CD4-positive, alpha-beta T cell (primary cell): ENCODE measurements around the gene PLK3. TPM values are rescaled to one million over a fixed set of nuclear protein-coding genes. Genes with fewer than 3 reads are reported as not detected.
"Not testable (repeated sequence)": the region's sequence is repeated elsewhere in the genome, so short reads cannot be mapped to it uniquely, and the experiment has no call there.

Experiments
- ATAC-seq: fragments of 200-7000 bp; cut with Tn5 transposase; one replicate; pipeline ENCODE4 v1.10.0; 2022; ENCODE audit warnings: mild to moderate bottlenecking; ENCODE audit not compliant: poor library complexity
- CTCF ChIA-PET: fragments of 350-600 bp; sonication (Branson Sonifier 250); formaldehyde crosslinking; loops from one replicate; lab custom pipeline; 2021; ENCODE audit warnings: antibody characterized with exemption, inconsistent platforms; lab: Charles Lee
- POLR2A ChIA-PET: fragments of 350-600 bp; sonication (Branson Sonifier 250); formaldehyde crosslinking; loops from one replicate; lab custom pipeline; 2021; ENCODE audit warnings: antibody characterized with exemption, inconsistent platforms; lab: Charles Lee
- DNase-seq, 14 experiments: peaks; one replicate each; pipeline ENCODE4 v3.0.0-alpha.2; 2013 to 2020; ENCODE audit warnings: mixed read lengths in 2 of 14
- H3K27ac ChIP-seq, 2 donors: one replicate each; pipeline versions ENCODE4 v1.5.1 to v1.7.0; 2013; ENCODE audit warnings: low read length in 2 of 2, low read depth in 1 of 2, mild to moderate bottlenecking in 1 of 2
- H3K27me3 ChIP-seq, 2 experiments: 1 replicate in 1 of 2; 2 replicates in 1 of 2; pipeline versions ENCODE4 v1.6.1 to v1.7.0; 2013; ENCODE audit warnings: low read length in 2 of 2, control low read depth in 1 of 2, mild to moderate bottlenecking in 1 of 2, moderate library complexity in 1 of 2; ENCODE audit not compliant: insufficient read depth in 2 of 2, control insufficient read depth in 1 of 2
- H3K36me3 ChIP-seq: one replicate; pipeline ENCODE4 v1.6.1; 2013; ENCODE audit warnings: low read length, control low read depth; ENCODE audit not compliant: insufficient read depth
- H3K4me1 ChIP-seq: one replicate; pipeline ENCODE4 v1.6.1; 2013; ENCODE audit warnings: low read length, control low read depth; ENCODE audit not compliant: insufficient read depth
- H3K4me3 ChIP-seq: one replicate; pipeline ENCODE4 v1.5.1; 2013; ENCODE audit warnings: mild to moderate bottlenecking, low read length, moderate library complexity
- H3K9me3 ChIP-seq, 2 experiments: 1 replicate in 1 of 2; 2 replicates in 1 of 2; pipeline versions ENCODE4 v1.6.1 to v1.7.0; 2013; ENCODE audit warnings: low read length in 2 of 2, mild to moderate bottlenecking in 2 of 2, control low read depth in 1 of 2, moderate library complexity in 1 of 2; ENCODE audit not compliant: control insufficient read depth in 1 of 2, insufficient read depth in 1 of 2
- H3K27ac Mint-ChIP-seq: one replicate; pipeline ENCODE4 v1.8.0; 2020; ENCODE audit warnings: mixed read lengths
- H3K27me3 Mint-ChIP-seq: one replicate; pipeline ENCODE4 v1.8.0; 2021; ENCODE audit warnings: mixed read lengths
- H3K36me3 Mint-ChIP-seq: one replicate; pipeline ENCODE4 v1.8.0; 2021; ENCODE audit warnings: low read depth, mixed read lengths
- H3K4me1 Mint-ChIP-seq: one replicate; pipeline ENCODE4 v1.8.0; 2021; ENCODE audit warnings: low read depth, mixed read lengths
- H3K4me3 Mint-ChIP-seq: one replicate; pipeline ENCODE4 v1.8.0; 2020; ENCODE audit warnings: mild to moderate bottlenecking, mixed read lengths
- H3K9me3 Mint-ChIP-seq: one replicate; pipeline ENCODE4 v1.8.0; 2020; ENCODE audit warnings: mixed read lengths
- intact Hi-C, 2 experiments: fragments of 100-400 bp; cut with DNase I in 1 of 2; cut with micrococcal nuclease in 1 of 2; formaldehyde crosslinking; loops; one replicate each; pipeline versions ENCODE4 v1.15.1 to v1.9.0; 2023 to 2025; cut with DNase I, micrococcal nuclease
- total RNA-seq, 174 experiments: library from RNA in 2 of 174; stranded (reverse) in 2 of 174; gene quantifications; one replicate each; pipeline ENCODE4 v1.2.3 and lab custom pipeline; 2021 to 2026
- TF ChIP-seq, protein P1 (sequence below): fragments of 200-600 bp; IDR thresholded peaks from one replicate; pipeline ENCODE4 v1.8.0; 2022; ENCODE audit warnings: antibody characterized with exemption, mild to moderate bottlenecking

PLK3 gene
- total RNA-seq, 2 experiments from 2014 or later = 794 TPM

DNA sequence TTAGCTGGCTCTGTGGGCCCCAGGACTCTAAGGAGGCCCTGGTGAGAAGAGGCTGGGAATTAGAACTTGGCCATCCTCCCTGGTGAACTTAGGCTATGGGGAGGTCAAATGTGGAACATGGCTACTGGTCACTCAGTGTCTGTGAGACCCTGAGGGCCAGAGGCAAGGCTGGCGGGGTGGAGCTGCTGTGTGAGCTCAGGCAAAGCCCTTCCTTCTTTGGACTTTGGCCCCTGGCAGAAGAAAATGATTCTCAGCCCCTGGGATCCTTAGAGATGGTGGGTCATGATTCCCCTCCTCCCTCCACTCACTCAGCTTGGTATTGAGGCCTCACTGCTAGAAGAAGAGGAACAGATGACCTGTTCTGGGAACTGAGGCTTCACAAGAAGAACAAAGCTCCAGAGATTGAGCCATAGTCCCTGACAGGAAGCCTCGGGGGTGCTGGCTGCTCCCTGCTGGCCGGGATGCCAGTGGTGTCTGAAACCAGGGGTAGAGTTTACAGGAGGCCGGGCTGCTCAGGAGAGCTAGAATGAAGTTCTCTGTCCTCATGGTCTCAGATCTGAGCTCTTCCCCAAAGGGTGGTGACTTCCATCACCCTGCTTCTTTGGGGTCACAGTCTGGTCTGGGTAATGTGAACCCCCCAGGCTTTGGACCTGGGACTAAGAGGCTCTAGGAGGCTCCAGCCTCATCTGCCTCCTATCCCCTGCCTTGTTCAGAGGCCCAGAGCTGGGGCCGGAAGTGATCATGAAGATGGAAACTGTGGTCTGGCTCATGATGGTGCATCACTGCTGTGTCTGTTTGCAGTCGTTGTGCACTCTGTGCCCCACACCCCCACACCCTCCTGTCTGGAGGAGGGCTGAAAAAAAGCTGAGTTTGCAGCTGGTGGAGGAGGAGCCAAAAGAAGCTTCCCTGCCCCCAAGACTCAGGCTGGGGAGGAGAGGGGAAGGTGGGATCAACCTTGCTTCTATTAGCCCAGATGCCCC is 9.1 kb downstream of the PLK3 start:
- intact Hi-C loops = loop anchor here (1.0 to 10.0 kb wide), 4 partner anchors 10 to 776 kb away; partner anchors contain the start of genes NASP (in 2 of the 2), EIF2B3 (in 1 of the 2), HECTD3 (in 1 of the 2) and UROD (in 1 of the 2)
- peak; percentile 79 to 96 (median 86) for DNase-seq

DNA sequence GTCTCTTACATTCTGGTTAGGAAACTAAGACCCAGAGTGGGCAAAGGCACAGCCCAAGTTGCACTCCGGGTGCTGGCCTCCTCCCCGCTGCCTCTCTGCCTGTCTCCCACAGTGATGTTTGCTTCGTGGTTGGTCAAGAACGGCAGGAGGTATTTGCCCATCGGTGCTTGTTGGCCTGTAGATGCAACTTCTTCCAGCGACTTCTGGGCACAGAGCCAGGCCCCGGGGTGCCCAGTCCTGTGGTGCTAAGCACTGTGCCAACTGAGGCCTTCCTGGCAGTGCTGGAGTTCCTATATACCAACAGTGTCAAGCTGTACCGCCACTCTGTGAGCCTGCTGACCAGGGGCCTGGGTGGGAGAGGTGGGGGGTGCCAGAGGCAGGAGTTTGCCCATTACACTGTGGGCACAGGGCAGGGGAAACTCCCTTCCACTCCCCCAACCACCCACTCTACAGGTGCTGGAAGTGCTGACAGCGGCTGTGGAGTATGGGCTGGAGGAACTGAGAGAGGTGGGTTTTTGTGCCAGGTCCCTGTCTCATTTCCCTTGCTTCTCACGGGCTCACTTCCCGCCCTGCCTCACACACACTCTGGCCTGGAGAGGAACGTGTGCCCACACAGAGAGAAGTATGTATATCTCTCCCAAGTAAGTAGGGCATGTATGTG is 10.1 kb downstream of the PLK3 start:
- ATAC-seq = no peak
- Mint-ChIP-seq H3K4me3 (peak overlapping the region; percentile 83), H3K27ac (peak overlapping the region; percentile 99), H3K36me3 (peaks cover 41% of the 10 kb centered on the region), H3K27me3 (peaks cover 4% of the 10 kb centered on the region), H3K4me1 (peaks cover 74% of the 10 kb centered on the region), H3K9me3 (no peaks in the 10 kb centered on the region)
- DNase-seq = peak in 6 of 14 experiments; percentile 23 to 70 (median 50)
- H3K27me3 ChIP-seq = no peaks in the 10 kb centered on the region
- CTCF ChIA-PET = interaction anchor here (1.0 to 6.5 kb wide), 5 partner anchors 10 to 81 kb away, joined by 3 to 57 read pairs (median 7); partner anchors contain the start of gene PLK3
- H3K36me3 ChIP-seq = peaks cover 17% of the 10 kb centered on the region
- POLR2A ChIA-PET = interaction anchor here (1.4 to 16.3 kb wide), 13 partner anchors 9 to 690 kb away, joined by 3 to 599 read pairs (median 17); partner anchors contain the start of genes BEST4, CCDC163, EIF2B3 and HECTD3
- H3K9me3 ChIP-seq = peaks cover 0 to 4% of the 10 kb centered on the region in 2 experiments
- TF ChIP-seq, protein P1, sequence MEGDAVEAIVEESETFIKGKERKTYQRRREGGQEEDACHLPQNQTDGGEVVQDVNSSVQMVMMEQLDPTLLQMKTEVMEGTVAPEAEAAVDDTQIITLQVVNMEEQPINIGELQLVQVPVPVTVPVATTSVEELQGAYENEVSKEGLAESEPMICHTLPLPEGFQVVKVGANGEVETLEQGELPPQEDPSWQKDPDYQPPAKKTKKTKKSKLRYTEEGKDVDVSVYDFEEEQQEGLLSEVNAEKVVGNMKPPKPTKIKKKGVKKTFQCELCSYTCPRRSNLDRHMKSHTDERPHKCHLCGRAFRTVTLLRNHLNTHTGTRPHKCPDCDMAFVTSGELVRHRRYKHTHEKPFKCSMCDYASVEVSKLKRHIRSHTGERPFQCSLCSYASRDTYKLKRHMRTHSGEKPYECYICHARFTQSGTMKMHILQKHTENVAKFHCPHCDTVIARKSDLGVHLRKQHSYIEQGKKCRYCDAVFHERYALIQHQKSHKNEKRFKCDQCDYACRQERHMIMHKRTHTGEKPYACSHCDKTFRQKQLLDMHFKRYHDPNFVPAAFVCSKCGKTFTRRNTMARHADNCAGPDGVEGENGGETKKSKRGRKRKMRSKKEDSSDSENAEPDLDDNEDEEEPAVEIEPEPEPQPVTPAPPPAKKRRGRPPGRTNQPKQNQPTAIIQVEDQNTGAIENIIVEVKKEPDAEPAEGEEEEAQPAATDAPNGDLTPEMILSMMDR = no peak
- intact Hi-C loops = no loop called here
- peak overlapping the region; percentile 4 for H3K4me3 ChIP-seq
- H3K4me1 ChIP-seq = peaks cover 95% of the 10 kb centered on the region
- H3K27ac ChIP-seq = peak overlapping the region; percentile 99 to 100

More for the DNA sequence above, 9.1 kb downstream of the PLK3 start:
- ChIA-PET CTCF (interaction anchor here (0.8 to 6.5 kb wide), 8 partner anchors 9 to 88 kb away, joined by 3 to 57 read pairs (median 4); partner anchors contain the start of gene PLK3), POLR2A (interaction anchor here (0.8 to 16.3 kb wide), 22 partner anchors 8 to 877 kb away, joined by 3 to 599 read pairs (median 6); partner anchors contain the start of genes ARMH1, BEST4, CCDC163 and EIF2B3)
- H3K36me3 ChIP-seq = peaks cover 26% of the 10 kb centered on the region
- TF ChIP-seq, protein P1 = no peak
- peak; percentile 52 for ATAC-seq
- peaks cover 97% of the 10 kb centered on the region for H3K4me1 ChIP-seq
- peaks cover 0 to 4% of the 10 kb centered on the region in 2 experiments for H3K9me3 ChIP-seq
- H3K27me3 ChIP-seq = no peaks in the 10 kb centered on the region
- peak overlapping the region; percentile 99 to 100 for H3K27ac ChIP-seq
- peak overlapping the region; percentile 12 for H3K4me3 ChIP-seq
- Mint-ChIP-seq H3K4me1 (peaks cover 70% of the 10 kb centered on the region), H3K27ac (peak overlapping the region; percentile 99), H3K9me3 (no peaks in the 10 kb centered on the region), H3K27me3 (peaks cover 4% of the 10 kb centered on the region), H3K4me3 (peak overlapping the region; percentile 83), H3K36me3 (peaks cover 45% of the 10 kb centered on the region)

DNA sequence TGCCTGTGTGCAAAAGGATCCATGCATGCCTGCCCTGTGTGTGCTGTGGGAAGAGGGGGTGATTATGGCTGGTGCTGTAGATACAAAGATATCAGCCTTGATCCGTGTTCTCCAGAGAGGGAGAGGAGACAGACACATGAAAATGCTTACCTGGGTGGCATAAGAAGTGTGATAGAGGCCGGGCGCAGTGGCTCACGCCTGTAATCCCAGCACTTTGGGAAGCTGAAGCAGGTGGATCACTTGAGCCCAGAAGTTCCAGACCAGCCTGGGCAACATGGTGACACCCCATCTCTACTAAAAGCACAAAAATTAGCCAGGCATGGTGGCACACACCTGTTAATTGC is 10.6 kb downstream of the PLK3 start:
- Histone ChIP-seq H3K36me3 (peaks cover 12% of the 10 kb centered on the region), H3K4me1 (peaks cover 90% of the 10 kb centered on the region), H3K27ac (peak overlapping the region; percentile 99 to 100)
- H3K4me3 ChIP-seq, H3K9me3 ChIP-seq, H3K9me3 Mint-ChIP-seq, H3K27me3 ChIP-seq, ATAC-seq, intact Hi-C loops, DNase-seq, H3K27me3 Mint-ChIP-seq: not testable (repeated sequence)
- peaks cover 36% of the 10 kb centered on the region for H3K36me3 Mint-ChIP-seq
- POLR2A ChIA-PET = interaction anchor here (0.9 to 16.3 kb wide), 4 partner anchors 10 to 88 kb away, joined by 3 to 599 read pairs (median 245); partner anchors contain the start of genes BEST4 and PLK3
- peaks cover 75% of the 10 kb centered on the region for H3K4me1 Mint-ChIP-seq
- H3K27ac Mint-ChIP-seq = peak overlapping the region; percentile 99
- peak overlapping the region; percentile 83 for H3K4me3 Mint-ChIP-seq
- CTCF ChIA-PET = interaction anchor here (0.6 to 6.5 kb wide), 3 partner anchors 9 to 99 kb away, joined by 3 to 57 read pairs (median 36); partner anchors contain the start of gene PLK3
